OCI-LY7 (cell line): ENCODE data around the gene CDC123.

Experiments
- CTCF ChIP-seq: fragments of 200-600 bp; sonication (generic); conservative IDR thresholded peaks from 2 replicates; pipeline ENCODE4 v1.5.1; 2014; ENCODE audit warnings: mild to moderate bottlenecking, antibody characterized with exemption, low read length, moderate library complexity, mixed read lengths
- EZH2phosphoT487 ChIP-seq: fragments of 200-600 bp; sonication (generic); IDR thresholded peaks from 2 replicates; pipeline ENCODE4 v1.6.1; 2018; ENCODE audit warnings: low read depth, borderline replicate concordance, mild to moderate bottlenecking, mixed run types, antibody characterized with exemption, low read length, moderate library complexity, mixed read lengths

DNA sequence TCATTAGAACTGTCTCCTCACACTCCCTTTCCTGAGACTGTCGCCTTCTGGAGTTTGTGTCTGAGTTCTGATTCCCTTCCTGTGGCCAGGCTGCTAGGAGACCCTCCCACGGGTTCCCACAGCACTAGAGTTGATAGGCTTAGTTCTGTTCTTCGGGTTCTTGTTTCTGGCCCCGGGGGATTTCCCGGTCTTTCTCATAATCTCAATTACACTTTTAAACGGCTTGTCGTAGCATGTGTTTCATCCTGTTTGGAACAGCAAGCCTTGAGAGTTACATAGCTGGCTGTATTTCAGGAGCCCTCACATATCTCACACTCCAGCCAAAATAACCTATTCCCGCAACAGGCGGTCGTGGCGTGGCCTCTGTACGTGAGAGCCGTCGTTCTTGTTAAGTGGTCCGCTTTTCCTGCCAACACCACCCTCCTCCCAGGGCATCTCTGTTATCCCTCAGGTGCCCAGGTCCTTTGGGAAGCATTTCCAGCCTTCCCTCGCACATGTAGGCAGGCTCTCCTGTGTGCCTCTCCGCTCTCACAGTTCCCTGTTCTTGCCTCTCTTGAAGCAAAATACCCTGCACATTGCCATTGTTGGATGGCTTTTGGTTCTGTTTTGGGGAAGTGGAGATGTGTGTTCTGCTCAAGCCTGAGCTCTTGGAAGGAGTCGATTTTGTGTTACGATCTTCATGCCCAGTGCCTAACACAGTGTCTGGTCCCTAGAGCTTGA lies 46.0 kb downstream of the CDC123 start:
- no peak for TF ChIP-seq CTCF
- TF ChIP-seq EZH2phosphoT487, result no peak
